HUES64 (cell line): ENCODE measurements around the gene OSBPL9.
"Not testable (repeated sequence)": the region's sequence is repeated elsewhere in the genome, so short reads cannot be mapped to it uniquely, and the experiment has no call there.

Source experiments
- H3K27ac ChIP-seq: 2 replicates; pipeline ENCODE4 v1.7.0; 2013; ENCODE audit warnings: low read depth, low read length, inconsistent platforms
- H3K27me3 ChIP-seq: 2 replicates; pipeline ENCODE4 v1.6.1; 2013; ENCODE audit warnings: mild to moderate bottlenecking, low read length; ENCODE audit not compliant: insufficient read depth
- H3K36me3 ChIP-seq: 2 replicates; pipeline ENCODE4 v1.6.1; 2013; ENCODE audit warnings: mild to moderate bottlenecking, low read length; ENCODE audit not compliant: insufficient read depth
- H3K4me1 ChIP-seq: 2 replicates; pipeline ENCODE4 v1.6.1; 2013; ENCODE audit warnings: mild to moderate bottlenecking, low read length, moderate library complexity; ENCODE audit not compliant: insufficient read depth
- H3K4me3 ChIP-seq: 2 replicates; pipeline ENCODE4 v1.5.1; 2013; ENCODE audit warnings: mild to moderate bottlenecking, low read length, moderate library complexity
- H3K9ac ChIP-seq: 2 replicates; pipeline ENCODE4 v1.6.1; 2013; ENCODE audit warnings: mild to moderate bottlenecking, low read depth, low read length
- H3K9me3 ChIP-seq: 2 replicates; pipeline ENCODE4 v1.6.1; 2013; ENCODE audit warnings: low read depth, low read length; ENCODE audit not compliant: insufficient read depth
- WGBS: fragments of 150-250, 120-280 bp; methylation state at CpG from one replicate; pipeline ENCODE4 v1.1.7; 2013; ENCODE audit warnings: missing lambda C conversion rate; 5-methylcytosine and 5-hydroxymethylcytosine counted together

The OSBPL9 gene

GRCh38 chr1:51638350-51638749 lies 21.5 kb downstream of the OSBPL9 start:
- WGBS: 87% methylated on average over 3 of the region's 3 CpGs
- H3K4me1 ChIP-seq: peaks cover 28% of the 10 kb centered on the region

GRCh38 chr1:51639694-51640093 lies 22.8 kb downstream of the OSBPL9 start:
- Histone ChIP-seq H3K4me1 (peaks cover 29% of the 10 kb centered on the region), H3K27ac (no peak overlapping the region), H3K27me3 (no peaks in the 10 kb centered on the region), H3K36me3 (no peaks in the 10 kb centered on the region), H3K9me3 (no peaks in the 10 kb centered on the region), H3K9ac (no peak overlapping the region), H3K4me3 (no peak overlapping the region)
- WGBS: 98% methylated on average over 3 of the region's 3 CpGs

More at GRCh38 chr1:51638350-51638749, 21.5 kb downstream of the OSBPL9 start:
- Histone ChIP-seq H3K9me3 (no peaks in the 10 kb centered on the region), H3K9ac (no peak overlapping the region), H3K27ac (no peak overlapping the region), H3K36me3 (no peaks in the 10 kb centered on the region), H3K4me3 (no peak overlapping the region), H3K27me3 (no peaks in the 10 kb centered on the region)

DNA sequence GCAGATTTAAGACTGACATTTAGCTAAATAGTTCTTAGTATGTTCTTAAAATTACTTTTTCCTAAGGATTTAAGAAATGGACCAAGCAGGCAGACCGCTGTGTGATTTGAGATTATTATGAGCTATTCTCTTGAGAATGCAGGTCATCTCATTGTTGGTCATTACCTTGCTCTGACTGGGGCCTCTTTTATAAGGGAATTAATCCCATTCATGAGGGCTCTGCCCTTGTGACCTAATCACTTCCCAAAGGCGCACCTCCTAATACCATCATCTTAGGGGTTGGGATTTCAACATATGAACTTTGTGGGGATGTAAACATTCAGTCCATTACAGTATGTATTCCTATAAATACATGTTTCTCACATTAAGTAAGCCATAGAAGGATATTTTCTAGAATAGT lies 24.2 kb downstream of the OSBPL9 start:
- H3K9me3 ChIP-seq: no peaks in the 10 kb centered on the region
- H3K27ac ChIP-seq: no peak overlapping the region
- H3K9ac ChIP-seq: no peak overlapping the region
- no peaks in the 10 kb centered on the region for H3K36me3 ChIP-seq
- WGBS: 88% methylated on average over 1 of the region's 2 CpGs
- H3K4me3 ChIP-seq: no peak overlapping the region
- H3K4me1 ChIP-seq: peaks cover 32% of the 10 kb centered on the region
- no peaks in the 10 kb centered on the region for H3K27me3 ChIP-seq

DNA sequence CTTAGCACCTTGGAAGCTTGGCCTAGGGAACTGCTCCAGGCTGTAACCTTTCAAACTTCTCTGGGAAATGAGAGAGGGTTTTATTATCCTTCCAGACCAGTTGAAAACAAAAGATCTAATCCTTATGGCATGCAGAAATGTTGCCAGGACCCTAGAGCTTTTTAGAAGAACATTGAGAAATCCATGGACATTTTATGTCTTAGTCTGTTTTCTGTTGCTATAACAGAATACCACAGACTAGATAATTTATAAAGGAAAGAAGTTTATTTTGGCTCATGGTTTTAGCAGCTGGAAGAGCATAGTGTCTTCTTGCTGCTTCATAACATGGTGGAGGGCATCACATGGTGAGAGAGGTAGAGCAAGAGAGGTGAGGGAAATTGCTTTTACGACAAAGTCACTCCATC lies 25.8 kb downstream of the OSBPL9 start:
- no peaks in the 10 kb centered on the region for H3K36me3 ChIP-seq
- no peaks in the 10 kb centered on the region for H3K9me3 ChIP-seq
- no peak overlapping the region for H3K9ac ChIP-seq
- H3K4me3 ChIP-seq: no peak overlapping the region
- WGBS: no CpG with 5 or more reads among the region's 1 CpG
- no peaks in the 10 kb centered on the region for H3K27me3 ChIP-seq
- H3K27ac ChIP-seq: no peak overlapping the region
- peaks cover 33% of the 10 kb centered on the region for H3K4me1 ChIP-seq

DNA sequence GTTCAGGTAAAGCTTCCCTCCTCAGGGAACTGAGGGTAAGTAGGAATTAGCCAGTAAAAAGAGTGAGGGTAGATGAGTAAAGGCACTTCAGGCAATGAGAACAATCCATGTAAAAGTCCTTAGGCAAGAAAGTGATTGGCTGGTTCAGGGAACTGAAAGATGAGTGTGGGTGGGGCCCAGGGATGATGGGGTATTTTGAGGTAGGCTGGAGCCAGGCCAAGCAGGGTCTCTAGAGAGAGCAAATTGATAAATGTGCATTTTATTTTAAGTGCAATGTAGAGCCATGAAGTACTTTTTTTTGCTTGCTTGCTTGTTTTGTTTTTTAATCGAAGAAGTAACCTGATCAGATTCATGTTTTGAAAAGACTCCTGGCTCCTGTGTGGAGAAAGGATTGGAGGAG lies 26.5 kb downstream of the OSBPL9 start:
- peaks cover 39% of the 10 kb centered on the region for H3K4me1 ChIP-seq
- no peak overlapping the region for H3K9ac ChIP-seq
- no peaks in the 10 kb centered on the region for H3K27me3 ChIP-seq
- no peaks in the 10 kb centered on the region for H3K9me3 ChIP-seq
- 95% methylated on average over 1 of the region's 1 CpG for WGBS
- no peak overlapping the region for H3K4me3 ChIP-seq
- H3K27ac ChIP-seq: no peak overlapping the region
- no peaks in the 10 kb centered on the region for H3K36me3 ChIP-seq

- Histone ChIP-seq H3K4me3 (no peak overlapping the region), H3K9me3 (no peaks in the 10 kb centered on the region), H3K4me1 (peaks cover 43% of the 10 kb centered on the region), H3K27me3 (no peaks in the 10 kb centered on the region), H3K27ac (no peak overlapping the region), H3K36me3 (no peaks in the 10 kb centered on the region), H3K9ac (no peak overlapping the region)
- WGBS: 98% methylated on average over 5 of the region's 5 CpGs
Observed at GRCh38 chr1:51644020-51644419, 27.1 kb downstream of the OSBPL9 start.

DNA sequence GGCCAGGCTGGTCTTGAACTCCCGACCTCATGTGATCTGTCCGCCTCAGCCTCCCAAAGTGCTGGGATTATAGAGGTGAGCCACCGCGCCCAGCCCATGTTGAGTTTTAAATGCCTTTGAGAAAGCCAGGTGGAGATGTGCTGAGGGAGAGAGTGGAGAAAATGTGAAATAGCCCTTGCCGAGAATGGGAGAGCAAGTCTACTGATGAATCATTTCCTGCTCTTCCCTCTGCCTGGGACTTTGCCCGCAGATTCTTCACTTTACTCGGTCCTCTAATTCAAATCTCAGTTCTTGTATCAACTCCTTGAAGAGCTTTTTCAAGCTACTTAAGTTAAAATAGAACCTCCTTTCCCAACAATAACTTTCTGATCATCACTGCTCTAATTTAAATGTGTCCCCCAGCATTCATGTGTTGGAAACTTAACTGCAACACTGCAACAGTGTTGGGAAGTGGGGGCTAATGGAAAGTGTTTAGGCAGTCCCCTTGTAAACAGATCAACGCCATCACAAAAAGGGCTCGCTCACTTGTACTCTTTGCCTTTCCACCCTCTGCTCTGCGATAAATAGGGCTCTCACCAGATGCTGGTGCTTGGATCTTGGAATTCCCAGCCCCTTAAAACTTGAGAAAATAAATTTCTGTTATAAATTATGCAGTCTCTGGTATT lies 27.8 kb downstream of the OSBPL9 start:
- Histone ChIP-seq H3K4me3 (no peak overlapping the region), H3K4me1 (peaks cover 49% of the 10 kb centered on the region), H3K36me3 (no peaks in the 10 kb centered on the region), H3K9ac (peak overlapping the region; percentile 24; the same call in 1 of the 2 replicates), H3K27ac (no peak overlapping the region), H3K27me3 (no peaks in the 10 kb centered on the region), H3K9me3 (no peaks in the 10 kb centered on the region)
- WGBS: 81% methylated on average over 10 of the region's 10 CpGs

- H3K36me3 ChIP-seq, H3K9ac ChIP-seq, H3K27me3 ChIP-seq, H3K27ac ChIP-seq, H3K4me3 ChIP-seq, H3K9me3 ChIP-seq: not testable (repeated sequence)
- 98% methylated on average over 3 of the region's 3 CpGs for WGBS
- H3K4me1 ChIP-seq: peaks cover 45% of the 10 kb centered on the region
Observed at GRCh38 chr1:51646592-51646991, 29.7 kb downstream of the OSBPL9 start.

GRCh38 chr1:51648180-51649109 lies 31.6 kb downstream of the OSBPL9 start:
- H3K4me1 ChIP-seq: peaks cover 35% of the 10 kb centered on the region

DNA sequence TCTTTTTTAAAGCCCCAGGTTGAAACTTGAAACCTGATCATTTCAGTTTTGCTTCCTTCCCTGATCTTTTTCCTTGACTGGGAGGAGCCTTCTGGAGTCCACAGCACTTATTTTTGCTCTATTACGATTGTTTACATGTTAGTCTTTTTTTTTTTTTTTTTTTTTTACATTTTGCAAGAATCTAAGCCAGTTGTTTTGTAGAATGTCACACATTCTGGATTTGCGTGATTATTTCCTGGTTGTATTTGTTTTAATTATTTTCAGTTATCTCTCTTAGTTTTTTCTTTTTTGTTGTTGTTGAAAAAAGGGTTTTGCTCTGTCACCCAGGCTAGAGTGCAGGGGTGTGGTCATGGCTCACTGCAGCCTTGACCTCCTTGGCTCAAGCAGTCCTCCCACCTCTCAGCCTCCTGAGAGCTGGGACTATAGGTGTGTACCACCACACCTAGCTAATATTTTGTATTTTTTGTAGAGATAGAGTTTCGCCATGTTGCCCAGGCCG lies 32.8 kb downstream of the OSBPL9 start:
- Histone ChIP-seq H3K4me3 (no peak overlapping the region), H3K27ac (no peak overlapping the region)
- 91% methylated on average over 3 of the region's 4 CpGs for WGBS

More at GRCh38 chr1:51648180-51649109, 31.6 kb downstream of the OSBPL9 start:
- Histone ChIP-seq H3K9ac (no peak overlapping the region), H3K36me3 (no peaks in the 10 kb centered on the region), H3K4me3 (no peak overlapping the region), H3K9me3 (no peaks in the 10 kb centered on the region), H3K27ac (no peak overlapping the region), H3K27me3 (no peaks in the 10 kb centered on the region)
- 73% methylated on average over 6 of the region's 6 CpGs for WGBS

GRCh38 chr1:51650198-51650597 lies 33.3 kb downstream of the OSBPL9 start:
- Histone ChIP-seq H3K9me3 (no peaks in the 10 kb centered on the region), H3K27ac (no peak overlapping the region), H3K36me3 (no peaks in the 10 kb centered on the region), H3K4me3 (no peak overlapping the region), H3K9ac (no peak overlapping the region), H3K27me3 (no peaks in the 10 kb centered on the region), H3K4me1 (peaks cover 31% of the 10 kb centered on the region)
- WGBS: no CpG with 5 or more reads among the region's 1 CpG

More for the DNA sequence above, 32.8 kb downstream of the OSBPL9 start:
- no peaks in the 10 kb centered on the region for H3K9me3 ChIP-seq
- H3K36me3 ChIP-seq: no peaks in the 10 kb centered on the region
- no peak overlapping the region for H3K9ac ChIP-seq
- H3K27me3 ChIP-seq: no peaks in the 10 kb centered on the region
- H3K4me1 ChIP-seq: peaks cover 35% of the 10 kb centered on the region
